Activated naive CD8-positive, alpha-beta T cell treated with anti-CD3 and anti-CD28 coated beads for 36 hours (primary cell): ENCODE data around the gene YWHAQ. TPM values are rescaled to one million over a fixed set of nuclear protein-coding genes. Genes with fewer than 3 reads are reported as not detected.
"Not testable (repeated sequence)": the region's sequence is repeated elsewhere in the genome, so short reads cannot be mapped to it uniquely, and the experiment has no call there.

Source experiments
- DNase-seq: peaks from one replicate; pipeline ENCODE4 v3.0.0; 2021
- H3K27ac Mint-ChIP-seq: one replicate; pipeline ENCODE4 v1.8.0; 2022; ENCODE audit warnings: mild to moderate bottlenecking, moderate library complexity, mixed read lengths
- H3K27me3 Mint-ChIP-seq: one replicate; pipeline ENCODE4 v1.8.0; 2022; ENCODE audit warnings: mild to moderate bottlenecking, mixed read lengths
- H3K36me3 Mint-ChIP-seq: one replicate; pipeline ENCODE4 v1.8.0; 2021; ENCODE audit warnings: mild to moderate bottlenecking, mixed read lengths
- H3K4me1 Mint-ChIP-seq: one replicate; pipeline ENCODE4 v1.8.0; 2021; ENCODE audit warnings: mixed read lengths
- H3K4me3 Mint-ChIP-seq: one replicate; pipeline ENCODE4 v1.8.0; 2022; ENCODE audit warnings: mild to moderate bottlenecking, moderate library complexity, mixed read lengths
- H3K9me3 Mint-ChIP-seq: one replicate; pipeline ENCODE4 v1.8.0; 2022; ENCODE audit warnings: mixed read lengths
- total RNA-seq, 2 experiments: library from RNA; stranded (reverse); gene quantifications; one replicate each; pipeline ENCODE4 v1.2.3, GENCODE V29; 2021

YWHAQ gene
- total RNA-seq, 2 experiments from 2014 or later, result 314 to 317 TPM

GRCh38 chr2:9570182-9571060 is 60.4 kb downstream of the YWHAQ start:
- Mint-ChIP-seq H3K9me3 (no peaks in the 10 kb centered on the region), H3K4me3 (no peak overlapping the region), H3K4me1 (peaks cover 11% of the 10 kb centered on the region), H3K27ac (no peak overlapping the region), H3K36me3 (no peaks in the 10 kb centered on the region), H3K27me3 (no peaks in the 10 kb centered on the region)
- DNase-seq, result no peak

DNA sequence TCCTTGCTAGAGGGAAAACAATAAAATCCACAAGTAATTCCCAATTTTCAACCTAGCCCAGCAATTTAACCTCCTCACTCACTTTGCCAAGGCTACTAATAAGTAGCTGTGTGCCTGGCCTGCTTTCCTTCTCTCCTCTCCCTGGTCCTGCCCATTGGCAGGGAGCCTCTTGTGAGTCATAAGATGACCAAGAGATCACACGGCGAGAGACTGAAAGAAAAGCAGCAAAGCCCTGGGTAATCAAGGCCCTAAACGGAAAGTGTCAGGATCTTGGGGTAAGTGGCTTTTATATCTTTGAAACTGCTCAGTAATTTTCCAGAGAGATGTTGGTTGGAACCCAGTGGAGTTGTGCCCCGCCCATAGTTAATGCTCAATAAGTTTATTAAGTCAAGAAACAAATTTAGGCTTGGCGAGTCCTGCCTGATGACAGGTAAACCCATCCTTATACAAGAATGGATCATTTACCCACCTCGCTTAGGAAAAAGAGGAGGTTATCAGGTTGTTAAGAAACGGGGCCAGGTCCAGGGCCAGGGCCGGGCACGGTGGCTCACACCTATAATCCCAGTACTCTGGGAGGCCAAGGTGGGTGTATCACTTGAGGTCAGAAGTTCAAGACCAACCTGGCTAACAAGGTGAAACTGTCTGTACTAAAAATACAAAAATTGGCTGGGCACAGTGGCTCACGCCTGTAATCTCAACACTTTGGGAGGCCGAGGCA is 65.2 kb downstream of the YWHAQ start:
- H3K27ac Mint-ChIP-seq, result no peak overlapping the region
- H3K27me3 Mint-ChIP-seq, result no peaks in the 10 kb centered on the region
- H3K4me3 Mint-ChIP-seq, result no peak overlapping the region
- peaks cover 1% of the 10 kb centered on the region for H3K4me1 Mint-ChIP-seq
- H3K9me3 Mint-ChIP-seq, result no peaks in the 10 kb centered on the region
- no peak for DNase-seq
- peaks cover 1% of the 10 kb centered on the region for H3K36me3 Mint-ChIP-seq

- H3K36me3 Mint-ChIP-seq, result peaks cover 14% of the 10 kb centered on the region
- H3K27me3 Mint-ChIP-seq, result no peaks in the 10 kb centered on the region
- H3K9me3 Mint-ChIP-seq, result no peaks in the 10 kb centered on the region
- no peak for DNase-seq
- no peak overlapping the region for H3K4me3 Mint-ChIP-seq
- H3K4me1 Mint-ChIP-seq, result peaks cover 15% of the 10 kb centered on the region
- no peak overlapping the region for H3K27ac Mint-ChIP-seq
Observed at GRCh38 chr2:9560628-9561027, 70.2 kb downstream of the YWHAQ start.

DNA sequence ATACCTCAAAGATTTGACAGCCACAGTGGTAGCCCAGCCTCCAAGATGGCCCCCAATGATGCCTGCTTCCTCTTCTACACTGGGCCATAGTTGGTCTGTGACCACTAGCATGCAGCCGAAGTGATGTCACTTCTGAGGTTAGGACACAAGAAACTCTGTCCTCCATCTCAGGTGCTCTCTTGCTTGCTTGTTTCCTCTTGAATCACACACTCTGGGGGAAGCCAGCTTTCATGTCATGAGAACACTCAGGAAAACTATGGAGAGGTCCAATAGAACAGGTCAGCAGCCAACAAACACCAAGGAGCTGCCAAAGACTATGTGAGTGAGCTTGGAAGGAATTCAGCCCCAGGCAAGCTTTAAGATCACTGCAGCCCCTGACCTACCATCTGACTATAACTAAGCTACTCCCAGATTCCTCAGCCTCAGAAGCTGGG is 71.8 kb downstream of the YWHAQ start:
- DNase-seq, result no peak
- Mint-ChIP-seq H3K4me3 (no peak overlapping the region), H3K27ac (no peak overlapping the region), H3K9me3 (no peaks in the 10 kb centered on the region), H3K4me1 (peaks cover 22% of the 10 kb centered on the region), H3K36me3 (peaks cover 19% of the 10 kb centered on the region), H3K27me3 (no peaks in the 10 kb centered on the region)

DNA sequence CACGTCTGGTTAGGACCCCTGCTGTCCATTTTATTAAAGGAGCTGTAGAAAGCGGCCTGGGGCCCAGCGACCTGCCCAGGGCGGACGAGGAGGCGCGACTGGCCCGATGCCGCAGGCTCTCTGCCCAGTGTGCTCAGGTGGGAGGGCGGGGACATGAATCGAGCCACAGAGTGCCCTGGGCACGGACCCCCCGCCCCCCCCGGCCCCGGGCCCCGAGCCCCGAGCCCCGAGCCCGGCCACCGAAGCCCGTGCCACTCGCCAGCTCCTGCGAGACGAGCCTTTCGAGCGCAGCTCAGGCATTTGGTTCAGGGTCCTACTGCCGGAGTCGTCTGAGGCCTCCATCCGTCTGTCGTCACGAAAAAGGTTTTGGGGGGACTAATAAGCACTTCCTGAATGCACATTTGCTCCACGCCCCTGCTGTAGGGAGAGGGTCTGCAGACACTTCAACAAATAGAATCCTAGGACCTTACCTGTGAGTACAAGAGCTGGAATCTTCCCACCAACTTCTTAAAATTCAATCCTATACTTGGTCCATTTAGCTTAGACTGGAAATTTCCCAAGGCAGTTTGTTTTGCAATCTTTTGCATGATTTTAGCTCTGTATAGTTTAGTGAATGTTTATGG is 74.6 kb downstream of the YWHAQ start:
- Mint-ChIP-seq H3K36me3 (peaks cover 21% of the 10 kb centered on the region), H3K4me1 (peaks cover 40% of the 10 kb centered on the region), H3K27me3 (no peaks in the 10 kb centered on the region), H3K9me3 (no peaks in the 10 kb centered on the region), H3K4me3 (peak overlapping the region; percentile 98), H3K27ac (peak overlapping the region; percentile 97)
- peak; percentile 38 for DNase-seq

DNA sequence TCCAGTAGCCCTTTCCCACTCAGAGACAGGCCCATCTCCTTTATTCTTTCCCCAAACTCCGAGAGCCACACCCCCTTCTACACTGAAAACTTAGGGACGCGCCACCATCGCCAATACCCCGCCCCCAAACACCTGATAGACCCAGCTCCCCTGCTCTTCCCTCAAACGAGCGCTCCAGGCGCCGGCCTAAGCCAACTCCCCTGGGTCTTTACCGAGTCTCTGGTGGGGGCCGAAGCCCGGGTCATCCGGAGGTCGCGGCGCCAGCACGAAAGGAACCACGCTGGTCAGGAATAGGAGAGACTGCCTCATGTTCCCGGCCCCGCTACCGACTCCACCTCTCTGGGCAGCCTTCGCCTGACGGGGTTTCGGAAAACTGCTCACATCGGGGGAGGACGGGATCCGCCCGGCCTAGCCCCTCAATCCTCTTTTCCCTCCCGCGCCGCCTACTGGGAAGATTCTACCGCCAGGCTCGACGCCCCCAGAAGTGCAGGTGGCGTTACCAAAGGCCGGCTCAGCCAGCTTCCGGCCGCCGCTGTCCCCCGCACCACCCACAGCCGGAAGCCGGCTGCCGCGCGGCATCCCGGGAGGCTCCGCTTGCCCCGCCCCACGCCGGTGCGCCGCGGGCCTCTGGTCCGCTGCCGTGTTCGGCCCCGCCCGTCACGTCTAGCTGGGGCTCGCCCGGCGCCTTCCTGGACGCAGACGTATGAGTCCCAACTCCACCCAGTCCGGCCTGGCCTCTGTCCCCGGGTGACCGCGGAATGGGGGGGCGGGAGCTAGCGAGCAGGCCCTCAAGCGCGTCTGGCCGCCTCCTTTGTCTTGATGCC is 75.3 kb downstream of the YWHAQ start, which contains the start of gene ADAM17:
Gene ADAM17 (minus strand): TSS at position 534 of the 824 bp plus-strand sequence. CDS start 225 bp downstream, at position 309.
- peak within 1 kb of the TSS; percentile 98 for H3K4me3 Mint-ChIP-seq
- no peaks in the 10 kb centered on the region for H3K9me3 Mint-ChIP-seq
- peak; percentile 94 for DNase-seq
- peak within 1 kb of the TSS; percentile 97 for H3K27ac Mint-ChIP-seq
- no peaks in the 10 kb centered on the region for H3K27me3 Mint-ChIP-seq
- peaks cover 19% of the 10 kb centered on the region for H3K36me3 Mint-ChIP-seq
- peaks cover 41% of the 10 kb centered on the region for H3K4me1 Mint-ChIP-seq

DNA sequence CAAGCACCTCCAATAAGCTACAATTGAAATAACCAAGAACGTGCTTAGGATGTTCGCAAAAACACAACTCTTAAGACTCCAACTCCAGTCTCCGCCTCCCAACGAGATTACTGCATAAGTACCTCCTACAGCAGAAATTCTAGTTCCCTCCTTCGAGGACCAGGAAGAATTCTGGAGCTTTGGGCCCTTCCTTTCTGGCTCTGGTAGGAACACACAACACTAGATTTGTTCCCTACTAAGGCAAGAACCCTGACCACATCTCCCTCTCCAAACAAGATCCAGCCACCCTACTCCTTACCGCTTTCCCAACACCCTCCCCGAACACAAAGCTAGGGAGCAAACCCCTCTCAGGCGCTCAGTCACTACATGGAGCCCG is 75.9 kb downstream of the YWHAQ start:
- Mint-ChIP-seq H3K9me3 (no peaks in the 10 kb centered on the region), H3K27me3 (no peaks in the 10 kb centered on the region), H3K36me3 (peaks cover 15% of the 10 kb centered on the region), H3K4me3 (peak overlapping the region; percentile 98), H3K27ac (peak overlapping the region; percentile 90), H3K4me1 (peaks cover 40% of the 10 kb centered on the region)
- DNase-seq, result peak; percentile 34

- DNase-seq, result no peak
- peaks cover 52% of the 10 kb centered on the region for H3K4me1 Mint-ChIP-seq
- H3K4me3 Mint-ChIP-seq, result peak overlapping the region; percentile 69
- peak overlapping the region; percentile 90 for H3K27ac Mint-ChIP-seq
- H3K36me3 Mint-ChIP-seq, result peaks cover 10% of the 10 kb centered on the region
- no peaks in the 10 kb centered on the region for H3K9me3 Mint-ChIP-seq
- H3K27me3 Mint-ChIP-seq, result no peaks in the 10 kb centered on the region
Observed at GRCh38 chr2:9552219-9553178, 78.3 kb downstream of the YWHAQ start.

GRCh38 chr2:9550859-9551391 is 79.9 kb downstream of the YWHAQ start:
- H3K4me3 Mint-ChIP-seq, H3K27me3 Mint-ChIP-seq: not testable (repeated sequence)
- H3K27ac Mint-ChIP-seq, result peak overlapping the region; percentile 36

DNA sequence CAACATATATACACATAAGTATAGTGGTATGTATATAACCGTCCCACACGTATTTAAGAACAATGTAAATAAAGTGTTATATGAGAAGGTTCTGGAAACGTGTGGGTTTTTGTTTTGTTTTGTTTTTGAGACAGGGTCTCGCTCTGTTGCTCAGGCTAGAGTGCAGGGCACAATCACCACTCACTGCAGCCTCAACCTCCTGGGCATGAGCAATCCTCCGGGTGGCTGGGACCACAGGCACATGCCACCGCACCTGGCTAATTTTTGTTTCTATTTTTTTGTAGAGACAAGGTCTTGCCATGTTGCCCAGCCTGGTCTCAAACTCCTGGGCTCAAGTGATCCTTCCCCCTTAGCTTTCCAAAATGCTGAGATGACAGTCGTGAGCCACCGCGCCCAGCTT is 81.4 kb downstream of the YWHAQ start:
- Mint-ChIP-seq H3K9me3 (no peaks in the 10 kb centered on the region), H3K36me3 (peaks cover 4% of the 10 kb centered on the region), H3K4me3 (no peak overlapping the region), H3K27me3 (no peaks in the 10 kb centered on the region), H3K4me1 (peaks cover 61% of the 10 kb centered on the region), H3K27ac (peak overlapping the region; percentile 62)
- no peak for DNase-seq

More at GRCh38 chr2:9550859-9551391, 79.9 kb downstream of the YWHAQ start:
- not testable (repeated sequence) for H3K9me3 Mint-ChIP-seq, H3K36me3 Mint-ChIP-seq, DNase-seq
- peaks cover 53% of the 10 kb centered on the region for H3K4me1 Mint-ChIP-seq

DNA sequence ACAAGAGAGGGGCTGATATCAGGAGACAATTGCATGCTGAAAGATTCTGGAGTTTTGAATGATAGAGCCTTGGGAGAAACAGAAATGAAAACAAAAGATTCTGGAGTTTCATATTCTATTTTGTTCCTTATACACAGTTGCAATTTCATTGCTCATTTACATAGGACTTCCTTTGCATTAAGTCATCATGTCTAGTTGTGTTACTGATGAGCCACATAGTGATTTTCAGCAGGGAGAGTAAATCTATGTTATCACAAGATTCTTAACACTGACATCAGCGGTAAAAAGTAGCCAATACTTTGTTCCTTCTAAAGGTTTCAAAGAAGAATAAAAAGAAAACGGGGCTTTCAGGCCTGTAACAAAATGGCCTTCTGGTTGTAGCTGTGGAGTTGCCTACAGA is 82.3 kb downstream of the YWHAQ start:
- no peak for DNase-seq
- H3K36me3 Mint-ChIP-seq, result peaks cover 5% of the 10 kb centered on the region
- H3K27me3 Mint-ChIP-seq, result no peaks in the 10 kb centered on the region
- H3K4me1 Mint-ChIP-seq, result peaks cover 63% of the 10 kb centered on the region
- H3K27ac Mint-ChIP-seq, result peak overlapping the region; percentile 87
- no peaks in the 10 kb centered on the region for H3K9me3 Mint-ChIP-seq
- peak overlapping the region; percentile 65 for H3K4me3 Mint-ChIP-seq

GRCh38 chr2:9547262-9547991 is 83.4 kb downstream of the YWHAQ start:
- H3K27me3 Mint-ChIP-seq, result no peaks in the 10 kb centered on the region
- H3K36me3 Mint-ChIP-seq, result peaks cover 4% of the 10 kb centered on the region
- DNase-seq, result no peak
- peak overlapping the region; percentile 87 for H3K27ac Mint-ChIP-seq
- H3K4me3 Mint-ChIP-seq, result no peak overlapping the region
- no peaks in the 10 kb centered on the region for H3K9me3 Mint-ChIP-seq
- peaks cover 59% of the 10 kb centered on the region for H3K4me1 Mint-ChIP-seq

GRCh38 chr2:9545502-9545901 is 85.3 kb downstream of the YWHAQ start:
- Mint-ChIP-seq H3K36me3 (peaks cover 6% of the 10 kb centered on the region), H3K27ac (no peak overlapping the region), H3K4me3 (no peak overlapping the region), H3K4me1 (peaks cover 45% of the 10 kb centered on the region), H3K27me3 (no peaks in the 10 kb centered on the region), H3K9me3 (no peaks in the 10 kb centered on the region)
- DNase-seq, result no peak
